ENCODE results near the gene MSLN.

- TF ChIP-seq EZH2phosphoT487 (IDR thresholded peaks at IDR 0.05; ENCODE audit: low read depth): no peak
- TF ChIP-seq CTCF (IDR thresholded peaks at IDR 0.05; ENCODE audit: low read depth, low read length): no peak
Measured at GRCh38 chr16:747978-748746, 12.4 kb upstream of the MSLN start.

Measured in OCI-LY3 (cell line).